Adrenal gland (tissue), 12 donors: ENCODE data around the gene ZNF823. TPM values are rescaled to one million over a fixed set of nuclear protein-coding genes. Genes with fewer than 3 reads are reported as not detected.
A peak's percentile ranks its signal among the peaks of the same experiment; 100 is the strongest.

Experiments
- DNase-seq, 7 donors: peaks; one replicate each; pipeline ENCODE4 v3.0.0-alpha.2; 2019 to 2020
- H3K27ac ChIP-seq, 5 donors: fragments of 200-600 bp; sonication (generic) in 4 of 5; 1 replicate in 3 of 5; 2 replicates in 2 of 5; pipeline versions ENCODE4 v1.5.1 to v1.8.0; 2016 to 2020; ENCODE audit warnings: mild to moderate bottlenecking in 1 of 5
- H3K27me3 ChIP-seq: fragments of 200-600 bp; 2 replicates; pipeline ENCODE4 v1.8.0; 2021
- H3K36me3 ChIP-seq, 2 donors: fragments of 200-600 bp; replicated peaks in 1 of 2; 1 replicate in 1 of 2; 2 replicates in 1 of 2; pipeline versions ENCODE4 v1.5.1 to v1.8.0; 2018 to 2022
- H3K4me1 ChIP-seq, 2 donors: fragments of 200-600 bp; replicated peaks in 1 of 2; 1 replicate in 1 of 2; 2 replicates in 1 of 2; pipeline versions ENCODE4 v1.5.1 to v1.8.0; 2018 to 2021
- H3K4me3 ChIP-seq, 4 donors: fragments of 200-600 bp; sonication (generic) in 3 of 4; one replicate each; pipeline ENCODE4 v1.5.1; 2016 to 2018
- H3K9me3 ChIP-seq, 3 donors: fragments of 200-600 bp; sonication (generic) in 1 of 3; replicated peaks in 1 of 3; 1 replicate in 2 of 3; 2 replicates in 1 of 3; pipeline versions ENCODE4 v1.5.1 to v1.8.0; 2016 to 2021
- POLR2A ChIP-seq, 2 donors: fragments of 450-650 bp; IDR thresholded peaks; one replicate each; pipeline ENCODE4 v1.6.1; 2017; ENCODE audit warnings: antibody characterized with exemption in 2 of 2, mild to moderate bottlenecking in 2 of 2, moderate library complexity in 1 of 2
- WGBS, 4 donors: extraction: QIAGEN DNeasy Blood & Tissue Kit in 2 of 4; methylation state at CpG; one replicate each; pipeline versions ENCODE4 v1.1.5 to v1.1.7; 2013 to 2017; 5-methylcytosine and 5-hydroxymethylcytosine counted together
- intact Hi-C, 2 donors: fragments of 100-400 bp; cut with DNase I; formaldehyde crosslinking; loops; one replicate each; pipeline versions ENCODE4 v1.14.1 to v1.15.0; 2022 to 2023
- polyA plus RNA-seq, 3 donors: library from polyadenylated mRNA; stranded (reverse); fragments of 200-250 nt in 2 of 3; fragments of 350-450 nt in 1 of 3; fragmentation: Illumina TruSeq in 1 of 3; extraction: RNeasy Lipid Tissue Mini Kit (QIAGEN cat#74804) in 1 of 3; gene quantifications; one replicate each; pipeline ENCODE4 v1.2.3, GENCODE V29; 2013 to 2014
- total RNA-seq, 9 donors: library from RNA; depleted of rRNA in 4 of 9; stranded (reverse); fragments of >200 nt in 4 of 9; fragments of 120-200 nt in 1 of 9; fragmentation: NEBNext Ultra II Directional in 1 of 9; extraction: Animal tissue kit (Norgen Biotek cat#: 25700) in 1 of 9; gene quantifications; one replicate each; pipeline versions ENCODE4 v1.1.0 to v1.2.4, GENCODE V29; 2013 to 2023
- TF ChIP-seq, protein P1 (sequence below), 6 experiments: fragments of 450-650 bp in 4 of 6; fragments of 200-600 bp in 2 of 6; sonication (generic) in 1 of 6; IDR thresholded peaks; 1 replicate in 5 of 6; 2 replicates in 1 of 6; pipeline versions ENCODE4 v1.5.1 to v1.8.0; 2016 to 2021; ENCODE audit warnings: antibody characterized with exemption in 6 of 6, mild to moderate bottlenecking in 2 of 6, moderate library complexity in 1 of 6
- donor health status: healthy with polysubstance abuse.
- donor health status: Bipolar disorder and iron deficiency.
- donor health status: DM: yes; HTN: yes; CAD: no.
- donor health status: DM: no; HTN: no; CAD: no.
- donor health status: DM: no; HTN: no; CAD: no.
- donor health status: DM: yes; HTN: yes; CAD: no.

ZNF823 gene
- total and polyA plus RNA-seq, 12 donors = 2.6 to 9.1 (median 4.1) TPM

DNA sequence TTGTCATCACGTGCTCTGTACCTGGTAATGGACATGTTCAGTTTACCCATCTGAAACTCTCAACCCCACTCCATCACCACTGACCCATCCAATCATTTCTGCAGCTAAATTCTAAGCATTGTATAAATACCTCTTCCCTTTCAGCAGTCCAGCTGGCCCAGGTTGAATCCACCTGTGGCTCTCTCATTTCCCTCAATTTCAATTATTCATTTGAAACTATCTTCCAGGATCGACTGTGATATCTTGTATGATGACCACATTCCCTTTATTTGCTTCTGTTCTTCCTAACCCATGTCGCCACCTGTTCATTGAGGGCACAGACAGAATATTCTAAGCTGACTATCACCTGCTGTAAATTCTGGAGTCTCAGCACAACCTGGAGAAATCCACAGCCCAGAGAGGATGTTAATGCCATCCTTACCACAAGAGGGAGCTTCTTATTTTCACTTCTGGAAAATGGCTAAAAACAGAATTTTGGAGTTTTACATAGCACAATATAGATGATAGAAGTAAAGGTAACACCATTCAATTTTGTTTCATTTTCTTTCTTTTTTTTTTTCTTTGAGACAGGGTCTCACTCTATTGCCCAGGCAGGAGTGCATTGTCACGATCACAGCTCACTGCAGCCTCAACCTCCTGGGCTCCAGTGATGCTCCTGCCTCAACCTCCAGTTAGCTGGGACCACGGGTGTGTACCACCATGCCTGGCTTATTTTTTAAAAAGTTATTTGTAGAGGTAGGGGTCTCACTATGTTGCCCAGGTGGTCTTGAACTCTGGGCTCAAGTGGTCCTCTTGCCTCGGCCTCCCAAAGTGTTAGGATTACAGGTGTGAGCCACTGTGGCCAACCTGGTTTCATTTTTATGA, 38.6 kb downstream of the ZNF823 start:
- H3K9me3 ChIP-seq = no peaks in the 10 kb centered on the region
- WGBS, 4 donors = 62 to 69% (median 65%) methylated on average over 6 of the region's 6 CpGs
- H3K4me3 ChIP-seq = no peak overlapping the region
- H3K27me3 ChIP-seq = no peaks in the 10 kb centered on the region
- no peak for TF ChIP-seq POLR2A (IDR thresholded peaks at IDR 0.05)
- TF ChIP-seq, protein P1, sequence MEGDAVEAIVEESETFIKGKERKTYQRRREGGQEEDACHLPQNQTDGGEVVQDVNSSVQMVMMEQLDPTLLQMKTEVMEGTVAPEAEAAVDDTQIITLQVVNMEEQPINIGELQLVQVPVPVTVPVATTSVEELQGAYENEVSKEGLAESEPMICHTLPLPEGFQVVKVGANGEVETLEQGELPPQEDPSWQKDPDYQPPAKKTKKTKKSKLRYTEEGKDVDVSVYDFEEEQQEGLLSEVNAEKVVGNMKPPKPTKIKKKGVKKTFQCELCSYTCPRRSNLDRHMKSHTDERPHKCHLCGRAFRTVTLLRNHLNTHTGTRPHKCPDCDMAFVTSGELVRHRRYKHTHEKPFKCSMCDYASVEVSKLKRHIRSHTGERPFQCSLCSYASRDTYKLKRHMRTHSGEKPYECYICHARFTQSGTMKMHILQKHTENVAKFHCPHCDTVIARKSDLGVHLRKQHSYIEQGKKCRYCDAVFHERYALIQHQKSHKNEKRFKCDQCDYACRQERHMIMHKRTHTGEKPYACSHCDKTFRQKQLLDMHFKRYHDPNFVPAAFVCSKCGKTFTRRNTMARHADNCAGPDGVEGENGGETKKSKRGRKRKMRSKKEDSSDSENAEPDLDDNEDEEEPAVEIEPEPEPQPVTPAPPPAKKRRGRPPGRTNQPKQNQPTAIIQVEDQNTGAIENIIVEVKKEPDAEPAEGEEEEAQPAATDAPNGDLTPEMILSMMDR (IDR thresholded peaks at IDR 0.05) = peak; percentile 59 to 72 (median 64)
- intact Hi-C loops = no loop called here
- H3K36me3 ChIP-seq = no peaks in the 10 kb centered on the region
- peak in 2 of 7 donors; percentile 26 to 31 for DNase-seq
- H3K27ac ChIP-seq = no peak overlapping the region
- H3K4me1 ChIP-seq = peaks cover 0 to 3% of the 10 kb centered on the region in 2 donors

DNA sequence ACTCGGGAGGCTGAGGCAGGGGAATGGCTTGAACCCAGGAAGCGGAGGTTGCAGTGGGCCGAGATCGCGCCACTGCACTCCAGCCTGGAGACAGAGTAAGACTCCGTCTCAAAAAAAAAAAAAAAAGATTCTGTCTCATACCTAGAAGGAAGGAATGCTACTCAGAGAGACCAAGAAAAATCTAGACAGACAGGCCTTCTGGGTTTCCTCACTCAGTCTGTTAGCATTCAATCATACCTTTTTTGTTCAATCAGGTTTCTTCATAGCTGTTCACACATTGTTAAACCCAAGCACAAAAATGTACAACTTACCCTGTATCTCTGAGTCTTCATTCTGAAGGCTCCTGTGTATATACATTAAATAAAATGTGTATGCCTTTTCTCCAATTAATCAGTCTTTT, 40.5 kb downstream of the ZNF823 start:
- WGBS, 4 donors = 82 to 89% (median 89%) methylated on average over 6 of the region's 6 CpGs
- intact Hi-C loops = no loop called here
- no peak for DNase-seq
- no peaks in the 10 kb centered on the region for H3K27me3 ChIP-seq
- H3K4me1 ChIP-seq = peaks cover 5 to 10% of the 10 kb centered on the region in 2 donors
- no peak overlapping the region for H3K4me3 ChIP-seq
- no peaks in the 10 kb centered on the region for H3K36me3 ChIP-seq
- H3K9me3 ChIP-seq = no peaks in the 10 kb centered on the region
- H3K27ac ChIP-seq = no peak overlapping the region
- TF ChIP-seq, protein P1 (IDR thresholded peaks at IDR 0.05) = no peak
- TF ChIP-seq POLR2A (IDR thresholded peaks at IDR 0.05) = no peak

DNA sequence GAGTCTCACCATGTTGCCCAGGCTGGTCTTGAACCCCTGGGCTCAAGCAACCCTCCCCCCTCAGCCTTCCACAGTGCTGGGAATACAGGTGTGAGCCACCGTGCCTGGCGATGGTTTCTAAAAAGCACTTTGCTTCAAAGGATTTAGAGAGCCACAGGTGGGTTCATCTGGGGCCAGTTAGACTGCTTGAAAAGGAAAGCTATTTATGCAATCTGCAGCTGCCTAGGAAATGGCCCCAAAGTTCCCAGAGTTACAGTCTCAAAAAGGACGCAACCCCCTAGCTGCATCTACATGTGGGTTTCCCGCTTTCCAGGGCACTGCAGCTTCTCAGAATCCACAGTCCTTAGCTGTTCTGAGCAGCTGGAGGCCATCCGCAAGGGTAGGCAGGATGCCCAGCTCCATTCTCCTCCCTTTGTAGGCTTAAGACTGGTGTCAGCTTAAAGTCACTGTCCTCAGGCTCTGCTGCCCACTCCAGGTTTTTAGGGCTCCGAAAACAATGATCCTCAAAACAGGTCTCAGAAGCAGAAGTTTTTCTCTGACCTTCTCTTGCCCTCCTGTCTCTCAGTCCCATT, 41.4 kb downstream of the ZNF823 start:
- TF ChIP-seq, protein P1 (IDR thresholded peaks at IDR 0.05) = no peak
- 71 to 93% (median 82%) methylated on average over 4 to 6 of the region's 6 CpGs for WGBS, 4 donors
- intact Hi-C loops = no loop called here
- Histone ChIP-seq H3K4me1 (peaks cover 5 to 10% of the 10 kb centered on the region in 2 donors), H3K4me3 (no peak overlapping the region), H3K27ac (no peak overlapping the region), H3K9me3 (no peaks in the 10 kb centered on the region), H3K27me3 (no peaks in the 10 kb centered on the region), H3K36me3 (no peaks in the 10 kb centered on the region)
- DNase-seq = no peak

DNA sequence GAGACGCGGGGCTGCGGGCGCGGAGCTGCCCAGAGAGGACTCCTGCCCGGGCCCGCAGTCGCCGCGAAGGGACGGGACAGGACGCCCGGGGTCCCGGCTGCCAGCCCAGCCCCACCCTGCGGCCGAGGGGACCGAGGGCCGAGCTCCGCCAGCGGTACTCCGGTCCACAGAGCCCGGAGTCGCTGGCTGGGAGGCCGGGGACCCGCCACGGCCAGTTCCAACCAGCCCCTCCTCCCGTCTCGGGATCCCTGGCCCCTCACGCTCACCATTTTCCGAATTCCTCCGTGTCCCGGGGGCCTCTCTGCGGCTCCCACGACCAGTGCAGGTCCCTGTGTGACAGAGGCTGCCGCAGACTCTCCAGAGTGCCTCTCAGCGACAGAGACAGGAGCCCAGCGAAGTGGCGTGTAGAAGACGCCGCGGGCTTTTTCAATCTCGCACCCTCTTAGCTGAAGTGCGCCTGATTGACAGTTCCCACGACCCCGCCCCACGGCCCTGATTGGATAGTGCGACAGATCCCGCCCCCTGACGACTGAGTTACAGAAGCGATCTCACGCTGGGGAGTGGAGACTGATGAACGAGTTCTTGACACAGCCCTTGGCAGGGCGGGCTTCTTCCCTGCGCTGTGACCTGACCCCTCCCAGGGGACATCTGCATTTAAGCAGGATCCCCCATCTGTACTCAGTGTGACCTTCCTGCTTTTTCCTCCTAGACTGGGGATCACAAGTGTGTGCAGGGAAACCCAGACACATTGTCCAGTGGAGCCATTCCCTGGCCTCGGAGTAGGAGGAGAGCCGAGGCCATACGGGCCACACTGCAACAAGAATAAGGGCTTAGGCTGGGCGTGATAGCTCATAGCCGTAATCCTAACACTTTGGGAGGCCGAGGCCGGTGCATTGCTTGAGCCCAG, 44.0 kb downstream of the ZNF823 start:
- H3K9me3 ChIP-seq = no peaks in the 10 kb centered on the region
- H3K27ac ChIP-seq = peak overlapping the region in 3 of 5 donors; percentile 16 to 38 (median 35)
- 3 to 37% (median 7%) methylated on average over 6 to 61 of the region's 61 CpGs for WGBS, 4 donors
- no peaks in the 10 kb centered on the region for H3K27me3 ChIP-seq
- no peaks in the 10 kb centered on the region for H3K36me3 ChIP-seq
- TF ChIP-seq, protein P1 (IDR thresholded peaks at IDR 0.05) = no peak
- peak in 1 of 2 donors; percentile 67 for TF ChIP-seq POLR2A (IDR thresholded peaks at IDR 0.05)
- intact Hi-C loops = no loop called here
- peak; percentile 90 to 98 (median 96) for DNase-seq
- peaks cover 5 to 10% of the 10 kb centered on the region in 2 donors for H3K4me1 ChIP-seq
- peak overlapping the region; percentile 13 to 94 (median 59) for H3K4me3 ChIP-seq
